Endometrium (tissue), 2 donors: ENCODE results near the gene CYP2W1.
"Not testable (repeated sequence)": the region's sequence is repeated elsewhere in the genome, so short reads cannot be mapped to it uniquely, and the experiment has no call there.

Experiments
- FAIRE-seq: peaks from 2 replicates; lab custom pipeline; 2012; peaks lifted over from hg19 to GRCh38; lab: Jason Lieb, UNC
- donor health status: control.
- donor health status: control.

CYP2W1 gene

DNA sequence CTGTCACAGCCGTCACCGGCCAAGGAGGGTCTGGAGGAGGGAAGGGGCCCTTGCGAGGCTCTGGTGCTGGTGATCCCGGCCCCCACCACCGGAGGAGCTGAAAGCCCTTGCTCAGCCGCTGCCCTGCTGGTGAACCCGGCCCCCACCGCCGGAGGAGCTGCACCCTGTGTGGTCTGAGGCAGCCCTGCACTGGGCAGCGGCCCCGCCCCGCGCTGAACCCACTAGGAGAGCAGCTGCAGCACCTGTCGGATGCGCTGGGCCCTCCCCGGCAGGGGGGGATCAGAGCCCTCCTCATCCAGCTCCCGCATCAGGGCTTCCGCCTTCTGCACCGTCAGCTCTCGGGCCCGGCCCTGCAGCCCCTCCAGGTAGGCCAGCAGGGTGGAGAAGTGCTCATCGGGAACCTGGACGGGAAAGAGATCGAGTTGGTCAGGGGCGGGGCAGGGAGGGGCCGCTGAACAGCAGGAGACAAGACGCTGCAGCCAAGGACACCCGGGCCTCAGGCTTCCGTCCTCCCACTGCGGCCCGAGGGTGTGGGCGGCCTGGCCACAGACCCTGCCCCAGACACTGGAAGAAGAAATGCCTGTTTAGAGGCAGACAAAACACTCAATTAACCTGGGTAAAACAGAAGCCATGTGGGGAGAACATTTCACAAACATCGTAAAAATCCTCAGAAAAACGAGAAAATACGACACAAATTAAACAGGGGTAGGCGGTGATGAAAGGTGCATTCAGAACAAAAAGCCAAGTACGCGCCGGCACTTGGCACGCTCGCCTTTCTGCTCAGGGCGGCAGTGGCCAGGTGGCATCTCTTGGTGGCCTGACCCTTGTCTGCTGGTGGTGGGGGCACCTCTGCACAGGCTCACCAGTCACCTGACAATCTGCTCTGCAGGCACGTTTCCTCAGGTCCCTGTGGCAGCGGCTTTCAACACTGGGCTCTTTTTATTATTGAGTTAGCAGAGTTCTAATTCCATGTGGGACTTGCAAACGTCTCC, 14.7 kb downstream of the CYP2W1 start:
- no peak for FAIRE-seq

- FAIRE-seq, result no peak
These were observed 16.3 kb downstream of the CYP2W1 start for GRCh38 chr7:999149-999879.

GRCh38 chr7:999941-1000935, 17.3 kb downstream of the CYP2W1 start:
- FAIRE-seq, result no peak

DNA sequence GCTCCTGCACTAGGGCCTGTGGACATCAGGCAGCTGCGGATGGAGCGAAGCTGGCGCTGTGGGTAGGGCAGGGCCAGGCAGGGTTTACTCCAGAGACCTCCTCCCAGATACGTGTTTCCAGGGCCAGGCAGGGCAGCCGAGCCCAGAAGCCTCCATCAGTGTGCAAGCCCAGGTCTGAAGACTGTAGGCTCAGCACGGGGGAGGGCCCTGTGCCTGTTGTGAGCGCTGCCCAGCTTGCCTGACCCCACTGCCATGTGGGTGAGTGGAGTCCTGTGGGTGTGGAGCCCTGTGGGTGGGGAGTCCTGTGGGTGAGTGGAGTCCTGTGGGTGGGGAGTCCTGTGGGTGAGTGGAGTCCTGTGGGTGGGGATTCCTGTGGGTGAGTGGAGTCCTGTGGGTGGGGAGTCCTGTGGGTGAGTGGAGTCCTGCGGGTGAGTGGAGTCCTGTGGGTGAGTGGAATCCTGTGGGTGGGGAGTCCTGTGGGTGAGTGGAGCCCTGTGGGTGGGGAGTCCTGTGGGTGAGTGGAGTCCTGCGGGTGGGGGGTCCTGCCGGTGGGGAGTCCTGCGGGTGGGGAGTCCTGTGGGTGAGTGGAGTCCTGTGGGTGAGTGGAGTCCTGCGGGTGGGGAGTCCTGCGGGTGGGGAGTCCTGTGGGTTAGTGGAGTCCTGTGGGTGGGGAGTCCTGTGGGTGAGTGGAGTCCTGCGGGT, 18.2 kb downstream of the CYP2W1 start:
- not testable (repeated sequence) for FAIRE-seq

DNA sequence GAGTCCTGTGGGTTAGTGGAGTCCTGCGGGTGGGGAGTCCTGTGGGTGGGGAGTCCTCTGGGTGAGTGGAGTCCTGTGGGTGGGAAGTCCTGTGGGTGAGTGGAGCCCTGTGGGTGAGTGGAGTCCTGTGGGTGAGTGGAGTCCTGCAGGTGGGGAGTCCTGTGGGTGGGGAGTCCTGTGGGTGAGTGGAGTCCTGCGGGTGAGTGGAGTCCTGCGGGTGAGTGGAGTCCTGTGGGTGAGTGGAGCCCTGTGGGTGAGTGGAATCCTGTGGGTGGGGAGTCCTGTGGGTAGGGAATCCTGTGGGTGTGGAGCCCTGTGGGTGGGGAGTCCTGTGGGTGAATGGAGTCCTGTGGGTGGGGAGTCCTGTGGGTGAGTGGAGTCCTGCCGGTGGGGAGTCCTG, 19.0 kb downstream of the CYP2W1 start:
- FAIRE-seq, result not testable (repeated sequence)

- not testable (repeated sequence) for FAIRE-seq
These were observed 19.5 kb downstream of the CYP2W1 start for GRCh38 chr7:1002445-1002844.

- no peak for FAIRE-seq
These were observed 21.3 kb downstream of the CYP2W1 start for GRCh38 chr7:1004018-1004852.

GRCh38 chr7:1005303-1005702, 22.3 kb downstream of the CYP2W1 start:
- FAIRE-seq, result no peak

DNA sequence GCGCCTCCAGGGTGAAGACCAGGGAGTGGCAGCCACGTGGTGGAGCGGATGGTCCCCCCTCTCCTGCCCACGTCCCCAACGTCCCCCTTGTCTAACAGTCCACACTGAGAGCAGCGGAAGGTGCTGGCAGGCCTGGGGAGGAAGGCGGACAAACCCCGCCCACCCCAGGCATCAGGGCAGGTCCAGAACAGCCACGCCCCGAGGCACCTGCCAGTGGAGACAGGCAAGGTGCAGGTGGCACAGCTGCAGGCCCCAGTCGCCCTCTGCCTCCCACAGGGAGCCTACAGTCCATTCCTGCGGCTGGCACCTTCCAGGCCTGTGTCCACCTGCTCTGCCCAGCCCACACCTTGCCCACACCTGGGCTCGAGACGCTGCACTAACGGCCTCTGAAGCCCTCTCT, 24.9 kb downstream of the CYP2W1 start:
- FAIRE-seq, result no peak

- no peak for FAIRE-seq
These were observed 25.9 kb downstream of the CYP2W1 start for GRCh38 chr7:1008733-1009363.

DNA sequence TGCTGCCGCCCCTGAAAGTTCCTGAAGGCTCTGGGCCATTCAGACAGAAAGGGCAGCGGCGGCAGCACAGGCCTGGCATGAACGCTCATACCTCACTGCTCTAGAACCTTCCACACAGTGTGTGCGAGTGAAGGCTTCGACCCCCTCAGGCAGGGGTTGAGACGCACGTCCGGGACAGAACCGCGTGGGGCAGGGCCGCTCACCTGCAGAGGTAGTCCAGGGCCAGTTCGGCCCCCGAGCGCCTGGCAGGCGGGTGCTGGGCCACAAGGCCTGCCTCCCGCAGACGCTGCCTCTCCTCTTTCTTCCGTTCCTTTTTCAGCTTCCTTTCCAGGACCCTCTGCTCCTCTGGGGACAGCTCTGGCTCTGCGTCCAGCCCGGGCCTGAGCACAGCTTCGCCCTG, 26.8 kb downstream of the CYP2W1 start:
- no peak for FAIRE-seq

GRCh38 chr7:1010226-1010625, 27.2 kb downstream of the CYP2W1 start:
- no peak for FAIRE-seq

DNA sequence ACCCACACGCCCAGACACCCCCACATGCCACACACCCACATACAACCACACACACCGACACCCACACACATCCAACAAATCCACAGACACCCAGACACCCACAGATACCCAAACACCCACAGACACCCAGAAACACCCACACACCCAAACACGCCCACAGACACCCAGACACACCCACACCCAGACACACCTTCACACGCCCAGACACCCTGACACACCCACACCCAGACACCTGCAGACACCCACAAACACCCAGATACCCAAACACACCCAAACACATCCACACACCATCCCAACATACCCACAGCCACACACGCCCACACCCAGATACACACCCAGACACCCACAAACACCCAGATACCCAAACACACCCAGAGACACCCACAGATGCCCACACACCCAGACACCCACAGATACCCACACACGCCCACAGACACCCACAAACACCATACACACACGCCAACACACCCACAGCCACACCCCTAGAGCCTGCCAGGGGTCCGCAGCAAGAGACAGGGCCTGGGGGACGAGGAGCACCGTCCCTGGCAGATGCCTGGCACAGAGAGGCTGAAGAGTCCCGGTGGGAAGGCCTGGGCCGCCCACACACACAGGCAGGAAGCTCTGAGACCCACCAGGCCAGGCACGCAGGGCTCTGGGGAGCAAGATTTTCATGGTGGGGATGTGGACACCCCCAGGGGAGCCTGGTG, 28.5 kb downstream of the CYP2W1 start:
- FAIRE-seq, result no peak

DNA sequence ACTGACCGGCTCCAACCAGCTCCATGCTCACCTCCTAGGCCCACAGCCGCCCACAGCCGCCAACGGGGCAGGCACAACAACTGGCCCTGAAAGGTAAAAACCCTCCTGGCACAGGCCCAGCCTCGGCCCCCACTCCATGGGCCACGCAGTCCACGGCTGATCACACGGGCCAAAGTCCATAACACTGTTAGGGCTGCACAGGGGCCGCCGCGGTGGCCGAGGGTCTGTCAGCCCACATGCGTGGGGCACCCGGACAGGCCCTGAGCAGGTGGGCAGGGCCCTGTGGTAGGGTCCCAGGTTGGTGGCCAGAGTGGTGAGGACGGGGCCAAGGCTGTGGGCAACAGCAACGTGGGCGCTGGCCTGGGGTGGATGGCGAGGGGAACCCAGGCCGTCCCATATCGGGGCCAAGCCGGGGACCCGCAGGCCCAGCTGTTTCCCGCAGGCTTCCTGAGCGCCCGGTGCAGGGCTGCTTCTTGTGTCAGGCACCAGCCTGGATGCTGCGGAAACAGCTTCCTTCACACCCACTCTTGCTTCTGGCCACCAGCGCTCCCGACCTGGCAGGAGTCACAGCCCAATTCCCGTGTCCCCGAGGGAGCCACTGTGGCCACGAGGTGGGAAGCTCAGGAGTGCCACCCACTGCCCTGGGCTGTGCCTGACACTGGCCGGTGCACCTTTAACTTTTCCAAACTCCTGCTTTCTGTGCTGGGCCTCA, 29.2 kb downstream of the CYP2W1 start:
- no peak for FAIRE-seq

DNA sequence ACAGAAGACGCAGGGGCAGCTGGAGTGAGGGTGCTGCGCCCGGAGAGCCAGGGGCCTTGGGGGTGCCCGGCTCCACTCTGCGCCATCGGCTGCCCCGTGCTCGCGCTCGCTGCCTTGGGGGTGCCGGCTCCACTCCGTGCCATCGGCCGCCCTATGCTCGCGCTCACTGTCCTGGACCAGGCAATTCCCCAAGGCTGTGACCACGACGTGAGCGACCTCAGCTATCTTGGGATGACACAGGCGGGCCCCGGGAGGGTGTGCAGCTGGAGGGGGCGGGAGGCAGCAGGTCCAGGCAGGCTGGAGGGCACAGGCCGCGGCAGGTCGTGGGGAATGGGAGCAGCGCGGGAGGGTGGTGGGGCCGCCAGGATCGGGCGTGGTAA, 29.7 kb downstream of the CYP2W1 start:
- no peak for FAIRE-seq

DNA sequence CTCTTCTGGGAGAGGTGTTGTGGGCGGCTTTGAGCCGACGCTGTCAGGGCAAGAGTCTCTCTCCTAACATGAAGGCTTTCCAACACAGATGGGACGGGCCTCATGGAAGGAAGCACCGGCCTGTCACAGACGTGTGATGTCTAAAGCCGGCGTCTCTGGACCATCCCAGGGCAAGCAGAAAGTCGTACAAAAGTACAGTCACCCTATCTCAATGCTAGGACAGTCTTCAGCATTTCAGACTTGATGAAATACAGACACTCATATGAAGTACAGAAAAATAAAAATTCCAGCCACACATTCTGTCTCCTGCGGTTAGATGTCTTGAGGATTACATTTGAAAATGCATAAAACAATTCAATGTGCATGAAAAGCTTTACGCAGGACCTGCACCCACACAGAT, 30.6 kb downstream of the CYP2W1 start:
- no peak for FAIRE-seq

GRCh38 chr7:1014681-1015080, 31.7 kb downstream of the CYP2W1 start:
- FAIRE-seq, result no peak
